Measurements from ENCODE around the gene RPRD1B. TPM values are rescaled to one million over a fixed set of nuclear protein-coding genes. Genes with fewer than 3 reads are reported as not detected.

The RPRD1B gene
- total and polyA plus RNA-seq, 2 donors (not counting 3 experiments of a cell fraction or from before 2014, with no cell fraction given), result 13.0 to 29.3 TPM

DNA sequence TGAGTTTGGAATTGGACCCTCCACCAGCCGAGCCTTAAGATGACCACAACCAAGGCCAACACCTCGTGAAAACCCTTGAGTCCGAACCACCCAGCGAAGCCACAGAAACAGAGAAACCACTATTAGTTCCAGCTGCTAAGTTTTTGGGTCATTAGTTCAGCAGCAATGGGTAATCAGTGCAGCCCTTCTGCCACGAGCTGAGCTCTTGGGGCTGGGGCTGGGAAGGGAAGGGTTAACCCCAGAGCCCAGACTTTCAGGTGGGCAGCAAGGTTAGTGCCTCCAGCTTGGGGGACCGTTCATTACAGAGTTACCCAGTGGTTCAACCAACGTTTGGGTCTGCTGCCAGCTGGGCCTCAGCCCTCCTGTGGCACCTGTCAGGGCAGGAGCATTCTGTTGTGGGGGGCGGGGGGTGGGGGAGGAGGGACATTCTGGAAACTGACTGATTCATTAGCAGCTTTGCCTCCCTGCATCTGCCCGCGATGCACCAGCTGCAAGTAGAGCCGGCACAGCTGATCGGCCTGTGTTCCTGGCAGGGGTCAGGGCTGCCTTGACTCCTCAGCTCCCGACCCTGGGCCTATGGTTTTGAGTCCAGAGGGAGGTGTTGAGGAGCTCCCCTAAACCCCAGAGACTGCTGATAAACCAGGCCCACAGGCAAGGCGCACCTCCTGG, 78.8 kb downstream of the RPRD1B start:
- peaks cover 53% of the 10 kb centered on the region for H3K4me1 ChIP-seq (ENCODE audit: control insufficient read depth, extremely low read depth, insufficient read depth, low read length)
- H3K36me3 ChIP-seq (ENCODE audit: control insufficient read depth in 2 of 2, extremely low read depth in 1 of 2, insufficient read depth in 2 of 2, low read length in 2 of 2), result no peaks in the 10 kb centered on the region
- H3K9me3 ChIP-seq (replicated peaks; ENCODE audit: control insufficient read depth, insufficient read depth, low read length), result no peaks in the 10 kb centered on the region
- H3K27me3 ChIP-seq (ENCODE audit: control insufficient read depth in 2 of 2, insufficient read depth in 2 of 2, low read length in 2 of 2), result no peaks in the 10 kb centered on the region
- H4K20me1 ChIP-seq (replicated peaks; ENCODE audit: control insufficient read depth, extremely low read depth, insufficient read depth, low read length), result no peaks in the 10 kb centered on the region
- H2AFZ ChIP-seq (ENCODE audit: low read depth, low read length), result no peak overlapping the region
- intact Hi-C loops (cut with micrococcal nuclease) (loop anchor here (2.0 kb wide), 1 partner anchor 108 kb away; no protein-coding TSS in a partner anchor), dilution Hi-C loops (cut with MboI; ENCODE audit: extremely low pct_ligation_motif_present, low sequenced_read_pairs) (no loop called here)
- no peak overlapping the region for H3K9ac ChIP-seq (replicated peaks; ENCODE audit: extremely low read depth, insufficient read depth, low read length)
- POLR2A ChIA-PET, result no interaction called here
- TF ChIP-seq POLR2AphosphoS5 (IDR thresholded peaks at IDR 0.05; ENCODE audit: insufficient read depth, low read depth, low read length), result no peak
- TF ChIP-seq, protein P1, sequence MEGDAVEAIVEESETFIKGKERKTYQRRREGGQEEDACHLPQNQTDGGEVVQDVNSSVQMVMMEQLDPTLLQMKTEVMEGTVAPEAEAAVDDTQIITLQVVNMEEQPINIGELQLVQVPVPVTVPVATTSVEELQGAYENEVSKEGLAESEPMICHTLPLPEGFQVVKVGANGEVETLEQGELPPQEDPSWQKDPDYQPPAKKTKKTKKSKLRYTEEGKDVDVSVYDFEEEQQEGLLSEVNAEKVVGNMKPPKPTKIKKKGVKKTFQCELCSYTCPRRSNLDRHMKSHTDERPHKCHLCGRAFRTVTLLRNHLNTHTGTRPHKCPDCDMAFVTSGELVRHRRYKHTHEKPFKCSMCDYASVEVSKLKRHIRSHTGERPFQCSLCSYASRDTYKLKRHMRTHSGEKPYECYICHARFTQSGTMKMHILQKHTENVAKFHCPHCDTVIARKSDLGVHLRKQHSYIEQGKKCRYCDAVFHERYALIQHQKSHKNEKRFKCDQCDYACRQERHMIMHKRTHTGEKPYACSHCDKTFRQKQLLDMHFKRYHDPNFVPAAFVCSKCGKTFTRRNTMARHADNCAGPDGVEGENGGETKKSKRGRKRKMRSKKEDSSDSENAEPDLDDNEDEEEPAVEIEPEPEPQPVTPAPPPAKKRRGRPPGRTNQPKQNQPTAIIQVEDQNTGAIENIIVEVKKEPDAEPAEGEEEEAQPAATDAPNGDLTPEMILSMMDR (IDR thresholded peaks at IDR 0.05; ENCODE audit: extremely low read depth in 1 of 2, insufficient read depth in 1 of 2, low read depth in 1 of 2, low read length in 2 of 2), result no peak
- no peak for TF ChIP-seq JUN (IDR thresholded peaks at IDR 0.05; ENCODE audit: borderline replicate concordance, insufficient read depth, insufficient read length, low read depth)
- no peak for TF ChIP-seq EZH2 (IDR thresholded peaks at IDR 0.05; ENCODE audit: borderline replicate concordance, low read depth, low read length, severe bottlenecking)
- TF ChIP-seq MYC (IDR thresholded peaks at IDR 0.05; ENCODE audit: low read depth, low read length), result no peak
- no peak for TF ChIP-seq MAX (IDR thresholded peaks at IDR 0.05; ENCODE audit: insufficient read depth, insufficient read length)
- no peak for TF ChIP-seq GATA2 (IDR thresholded peaks at IDR 0.05; ENCODE audit: insufficient read depth, insufficient read length, low read depth, low read length)
- no peak for TF ChIP-seq FOS (IDR thresholded peaks at IDR 0.05; ENCODE audit: borderline replicate concordance, insufficient read depth, low read length)
- TF ChIP-seq POLR2A (IDR thresholded peaks at IDR 0.05; ENCODE audit: low read depth, low read length), result no peak
- FAIRE-seq (no peak), DNase-seq (ENCODE audit: low read depth, low spot score) (no peak)
- CTCF ChIA-PET, result interaction anchor here (0.8 to 4.8 kb wide), 9 partner anchors 13 to 109 kb away, joined by 3 to 43 read pairs (median 9); no protein-coding TSS in a partner anchor
- no peak overlapping the region for H3K27ac ChIP-seq (ENCODE audit: insufficient read depth, low read depth, low read length)
- no TSS peak for BruUV-seq (replicated peaks)
- no peak overlapping the region for H3K4me3 ChIP-seq (replicated peaks in 1 of 3; ENCODE audit: insufficient read depth in 1 of 3, low read depth in 1 of 3, low read length in 3 of 3)
- no peak overlapping the region for H3K4me2 ChIP-seq (ENCODE audit: insufficient read depth, low read length)
- no peaks in the 10 kb centered on the region for H3K9me1 ChIP-seq (replicated peaks; ENCODE audit: control insufficient read depth, extremely low read depth, insufficient read depth, low read length)
- H3K79me2 ChIP-seq (ENCODE audit: control insufficient read depth, insufficient read depth, low read length), result no peaks in the 10 kb centered on the region
